Small intestine (tissue), 7 donors: ENCODE data around the gene SHISA8. TPM values are rescaled to one million over a fixed set of nuclear protein-coding genes. Genes with fewer than 3 reads are reported as not detected.

Experiments used
- DNase-seq, 2 donors: peaks; one replicate each; pipeline versions ENCODE4 v3.0.0 to v3.0.0-alpha.2; 2013
- FAIRE-seq: peaks from 2 replicates; lab custom pipeline; 2012; peaks lifted over from hg19 to GRCh38; lab: Jason Lieb, UNC
- H3K27ac ChIP-seq, 3 donors: one replicate each; pipeline ENCODE4 v1.5.1; 2013; ENCODE audit warnings: low read length in 2 of 3, mild to moderate bottlenecking in 2 of 3, control low read depth in 1 of 3, inconsistent platforms in 1 of 3, low read depth in 1 of 3, moderate library complexity in 1 of 3
- H3K27me3 ChIP-seq, 3 donors: one replicate each; pipeline ENCODE4 v1.6.1; 2013; ENCODE audit warnings: low read length in 3 of 3, inconsistent platforms in 1 of 3; ENCODE audit not compliant: control insufficient read depth in 3 of 3, insufficient read depth in 3 of 3
- H3K36me3 ChIP-seq, 3 donors: one replicate each; pipeline ENCODE4 v1.6.1; 2013; ENCODE audit warnings: low read length in 3 of 3, inconsistent platforms in 1 of 3, low read depth in 1 of 3, mild to moderate bottlenecking in 1 of 3, moderate library complexity in 1 of 3; ENCODE audit not compliant: control insufficient read depth in 3 of 3, insufficient read depth in 2 of 3
- H3K4me1 ChIP-seq, 3 donors: one replicate each; pipeline ENCODE4 v1.6.1; 2013; ENCODE audit warnings: low read length in 2 of 3, inconsistent platforms in 1 of 3, low read depth in 1 of 3, mild to moderate bottlenecking in 1 of 3, moderate library complexity in 1 of 3; ENCODE audit not compliant: control insufficient read depth in 3 of 3, insufficient read depth in 2 of 3
- H3K4me3 ChIP-seq, 3 donors: one replicate each; pipeline ENCODE4 v1.5.1; 2013; ENCODE audit warnings: low read length in 3 of 3, control low read depth in 1 of 3, inconsistent platforms in 1 of 3, low read depth in 1 of 3, mild to moderate bottlenecking in 1 of 3, moderate library complexity in 1 of 3
- H3K9me3 ChIP-seq, 2 donors: one replicate each; pipeline ENCODE4 v1.6.1; 2013; ENCODE audit warnings: low read depth in 1 of 2, low read length in 1 of 2; ENCODE audit not compliant: control insufficient read depth in 2 of 2, insufficient read depth in 1 of 2
- WGBS, 3 donors: extraction: QIAGEN DNeasy Blood & Tissue Kit; methylation state at CpG; one replicate each; pipeline ENCODE4 v1.1.7; 2013; 5-methylcytosine and 5-hydroxymethylcytosine counted together
- polyA plus RNA-seq, 4 donors: library from polyadenylated mRNA; stranded (reverse) in 3 of 4; unstranded in 1 of 4; fragments of 200-250 nt in 3 of 4; fragments of 120-200 nt in 1 of 4; gene quantifications; one replicate each; pipeline versions ENCODE4 v1.2.1 to v1.2.3, GENCODE V29; 2013
- donor health status: healthy with polysubstance abuse.
- donor health status: control.
- donor health status: control.
- donor health status: Bipolar disorder and iron deficiency.
- donor health status: healthy.

The SHISA8 gene
- polyA plus RNA-seq, 4 donors, result 0.04 to 0.10 TPM; not detected in 2

DNA sequence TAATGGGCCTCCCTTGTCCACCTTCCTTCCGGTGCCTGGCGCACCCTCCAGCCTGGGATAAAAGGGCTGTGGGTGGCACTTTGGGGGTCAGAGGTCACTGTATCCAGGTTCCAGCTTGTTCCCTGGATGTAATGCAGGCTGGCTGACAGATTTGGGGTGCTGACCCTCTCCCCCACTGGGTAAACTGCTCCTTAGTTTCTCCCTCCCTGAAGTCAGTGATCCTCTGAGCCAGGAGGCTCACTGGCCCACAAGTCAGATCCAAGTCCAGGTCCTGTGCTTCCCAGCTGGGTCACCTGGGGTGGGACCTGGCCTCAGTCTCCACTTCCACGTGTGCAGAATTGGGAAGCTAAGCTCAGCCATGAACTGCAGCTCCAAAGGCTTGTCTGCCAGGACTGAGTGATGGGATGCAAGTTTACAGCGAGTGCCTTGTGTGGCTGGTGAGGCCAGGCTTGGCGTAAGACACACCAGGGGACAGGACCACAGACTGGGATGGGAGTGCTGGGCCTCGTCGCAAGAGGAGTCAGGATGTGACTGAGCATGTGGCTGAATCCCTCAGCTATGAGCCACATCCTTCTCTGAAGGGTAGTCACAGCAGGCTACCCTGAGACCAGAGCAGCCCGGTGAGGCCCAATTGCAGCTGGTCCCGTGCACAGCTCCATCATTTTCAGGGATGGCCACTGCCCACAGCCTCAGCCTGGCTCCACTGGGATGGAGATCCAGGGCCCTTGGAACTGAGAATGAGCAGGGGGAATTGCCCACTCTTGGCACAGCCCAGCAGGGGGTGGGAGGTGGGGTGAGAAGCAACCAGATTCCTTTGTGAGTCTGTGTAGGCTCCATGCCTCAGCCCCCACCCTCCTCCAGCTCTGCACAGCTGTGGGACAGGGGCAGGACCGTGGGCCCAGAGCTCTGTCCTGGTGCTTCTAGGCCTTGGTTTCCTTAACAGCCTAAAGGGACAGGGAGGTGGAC lies 7.2 kb downstream of the SHISA8 start:
- 78 to 90% (median 81%) methylated on average over 10 of the region's 10 CpGs for WGBS, 3 donors
- Histone ChIP-seq H3K27me3 (peaks cover 6 to 42% (median 18%) of the 10 kb centered on the region in 3 donors), H3K4me1 (peaks cover 0 to 10% (median 3%) of the 10 kb centered on the region in 3 donors), H3K9me3 (peaks cover 0 to 4% of the 10 kb centered on the region in 2 donors), H3K36me3 (peaks cover 8 to 55% (median 12%) of the 10 kb centered on the region in 3 donors), H3K4me3 (no peak overlapping the region), H3K27ac (no peak overlapping the region)
- no peak for DNase-seq
- no peak for FAIRE-seq

GRCh38 chr22:41906822-41907221 lies 8.1 kb downstream of the SHISA8 start:
- peaks cover 0 to 3% of the 10 kb centered on the region in 2 donors for H3K9me3 ChIP-seq
- peaks cover 0 to 10% (median 3%) of the 10 kb centered on the region in 3 donors for H3K4me1 ChIP-seq
- H3K27ac ChIP-seq, result no peak overlapping the region
- H3K4me3 ChIP-seq, result no peak overlapping the region
- H3K27me3 ChIP-seq, result peaks cover 6 to 33% (median 10%) of the 10 kb centered on the region in 3 donors
- no peak for DNase-seq
- 86 to 93% (median 86%) methylated on average over 5 of the region's 5 CpGs for WGBS, 3 donors
- no peak for FAIRE-seq
- peaks cover 8 to 64% (median 14%) of the 10 kb centered on the region in 3 donors for H3K36me3 ChIP-seq

DNA sequence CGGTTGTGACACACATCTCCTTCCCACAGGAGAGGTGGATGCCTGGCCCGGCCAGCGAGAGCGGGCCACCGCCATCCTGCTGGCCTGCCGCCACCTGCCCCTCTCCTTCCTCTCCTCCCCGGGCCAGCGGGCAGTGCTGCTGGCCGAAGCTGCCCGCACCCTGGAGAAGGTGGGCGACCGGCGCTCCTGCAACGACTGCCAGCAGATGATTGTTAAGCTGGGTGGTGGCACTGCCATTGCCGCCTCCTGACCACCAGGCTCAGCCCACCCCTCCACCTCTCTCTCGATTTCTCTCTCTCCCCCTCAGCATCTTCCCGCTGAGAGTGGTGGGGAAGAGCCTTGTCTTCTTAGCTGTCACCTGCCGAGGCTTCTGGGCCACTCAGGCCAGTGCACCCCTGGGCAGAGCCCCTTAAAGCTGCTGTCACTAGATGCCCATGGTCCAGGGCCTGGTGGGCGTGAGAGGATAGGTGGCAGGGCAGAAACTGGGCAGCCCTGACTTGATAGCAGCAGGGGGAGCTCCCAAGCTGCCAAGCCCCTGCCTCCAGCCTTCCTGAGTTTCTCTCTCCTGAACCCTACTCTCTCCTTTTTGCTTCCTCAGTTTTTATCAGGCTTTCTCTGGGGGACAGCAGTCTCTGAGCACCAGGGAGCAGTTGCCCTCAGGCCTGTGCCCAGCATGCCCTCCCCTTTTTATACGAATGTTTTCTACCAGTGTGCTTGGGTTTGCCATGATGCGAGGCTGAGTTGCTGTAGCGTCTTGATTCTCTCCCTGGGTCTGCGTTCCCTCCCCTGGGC lies 9.3 kb downstream of the SHISA8 start:
- DNase-seq (no peak), FAIRE-seq (no peak)
- no peak overlapping the region for H3K4me3 ChIP-seq
- H3K4me1 ChIP-seq, result peaks cover 0 to 3% (median 2%) of the 10 kb centered on the region in 3 donors
- no peak overlapping the region for H3K27ac ChIP-seq
- 93 to 94% (median 94%) methylated on average over 22 to 23 of the region's 23 CpGs for WGBS, 3 donors
- H3K27me3 ChIP-seq, result peaks cover 0 to 21% (median 3%) of the 10 kb centered on the region in 3 donors
- peaks cover 10 to 75% (median 14%) of the 10 kb centered on the region in 3 donors for H3K36me3 ChIP-seq
- peaks cover 0 to under 1% of the 10 kb centered on the region in 2 donors for H3K9me3 ChIP-seq

- H3K9me3 ChIP-seq, result no peaks in the 10 kb centered on the region
- H3K27me3 ChIP-seq, result peaks cover 0 to 18% (median 3%) of the 10 kb centered on the region in 3 donors
- WGBS, 3 donors, result 93 to 96% (median 93%) methylated on average over 17 to 24 of the region's 24 CpGs
- H3K36me3 ChIP-seq, result peaks cover 10 to 84% (median 14%) of the 10 kb centered on the region in 3 donors
- H3K4me1 ChIP-seq, result no peaks in the 10 kb centered on the region
- no peak for DNase-seq
- H3K4me3 ChIP-seq, result no peak overlapping the region
- FAIRE-seq, result no peak
- no peak overlapping the region for H3K27ac ChIP-seq
These were observed 10.1 kb downstream of the SHISA8 start for GRCh38 chr22:41904450-41905410.

- FAIRE-seq (no peak), DNase-seq (no peak)
- WGBS, 3 donors, result 57 to 85% (median 71%) methylated on average over 15 of the region's 15 CpGs
- no peak overlapping the region for H3K4me3 ChIP-seq
- no peak overlapping the region for H3K27ac ChIP-seq
- no peaks in the 10 kb centered on the region for H3K9me3 ChIP-seq
- no peaks in the 10 kb centered on the region for H3K4me1 ChIP-seq
- peaks cover 0 to 2% (median 0%) of the 10 kb centered on the region in 3 donors for H3K27me3 ChIP-seq
- peaks cover 15 to 98% (median 25%) of the 10 kb centered on the region in 3 donors for H3K36me3 ChIP-seq
These were observed 11.9 kb downstream of the SHISA8 start for GRCh38 chr22:41902932-41903421.

DNA sequence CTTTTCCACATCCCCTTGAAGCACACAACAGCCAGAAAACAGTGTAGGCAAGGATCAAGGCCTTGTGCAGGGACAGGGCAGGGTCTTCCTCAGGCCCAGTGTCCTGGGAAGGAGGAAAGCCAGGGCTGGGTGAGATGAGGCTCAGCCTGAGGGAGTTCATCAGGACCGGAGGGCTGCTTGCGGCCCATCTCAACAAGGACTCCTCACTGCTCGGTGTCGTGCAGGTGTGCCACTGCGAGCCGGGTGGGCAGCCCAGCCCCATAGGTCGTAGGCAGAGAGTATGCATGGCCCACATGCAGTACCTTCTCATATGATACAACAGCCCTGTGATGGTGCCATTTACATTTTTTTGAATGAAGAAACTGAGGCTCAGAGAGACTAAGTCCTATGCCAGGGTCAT lies 12.9 kb downstream of the SHISA8 start:
- FAIRE-seq (no peak), DNase-seq (no peak)
- 88 to 98% (median 96%) methylated on average over 7 of the region's 7 CpGs for WGBS, 3 donors
- Histone ChIP-seq H3K9me3 (no peaks in the 10 kb centered on the region), H3K27ac (no peak overlapping the region), H3K36me3 (peaks cover 17 to 96% (median 25%) of the 10 kb centered on the region in 3 donors), H3K27me3 (no peaks in the 10 kb centered on the region), H3K4me3 (no peak overlapping the region), H3K4me1 (no peaks in the 10 kb centered on the region)

DNA sequence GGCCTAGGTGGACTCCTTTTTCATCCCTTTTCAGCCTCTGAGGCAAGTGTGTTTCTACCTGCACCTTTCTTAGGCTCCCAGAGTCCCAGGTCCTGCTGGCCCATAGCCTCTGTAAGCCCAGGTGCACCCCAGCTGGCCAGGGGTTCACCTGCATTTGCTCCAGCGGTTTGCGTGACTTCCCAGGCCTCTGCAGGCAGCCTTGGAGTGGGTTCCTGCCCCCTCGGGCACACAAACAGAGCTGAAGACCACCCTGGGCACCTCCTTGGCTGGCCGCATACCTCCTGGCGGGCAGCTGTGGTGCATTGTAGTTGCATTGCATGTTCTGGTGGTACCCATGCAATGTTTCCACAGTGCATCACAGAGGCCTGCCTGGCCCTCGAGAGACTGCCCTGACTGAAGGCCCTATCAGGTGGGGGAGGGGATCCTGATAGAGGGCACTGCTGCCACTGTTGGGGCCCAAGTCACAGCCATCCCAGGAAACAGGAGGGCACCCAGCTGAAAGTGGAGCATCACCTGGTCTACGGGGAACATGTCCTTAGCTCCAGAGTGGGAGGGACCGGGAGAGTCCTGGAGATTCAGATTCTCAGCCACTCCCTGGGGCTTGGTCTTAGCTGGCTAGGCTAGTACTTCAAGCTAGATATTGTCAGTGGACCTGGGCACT lies 14.1 kb downstream of the SHISA8 start:
- peaks cover 15 to 97% (median 20%) of the 10 kb centered on the region in 3 donors for H3K36me3 ChIP-seq
- 96 to 99% (median 96%) methylated on average over 6 to 8 of the region's 8 CpGs for WGBS, 3 donors
- FAIRE-seq, result no peak

More for the DNA sequence above, 14.1 kb downstream of the SHISA8 start:
- no peaks in the 10 kb centered on the region for H3K27me3 ChIP-seq
- DNase-seq, result no peak
- H3K4me3 ChIP-seq, result no peak overlapping the region
- H3K27ac ChIP-seq, result no peak overlapping the region
- H3K4me1 ChIP-seq, result no peaks in the 10 kb centered on the region
- H3K9me3 ChIP-seq, result no peaks in the 10 kb centered on the region
